IPS-NIHi7 (cell line): Measurements from ENCODE around the gene DCAF6.
"Not testable (repeated sequence)": the region's sequence is repeated elsewhere in the genome, so short reads cannot be mapped to it uniquely, and the experiment has no call there.

Experiments
- DNase-seq: peaks from one replicate; pipeline ENCODE4 v3.0.0; 2012; ENCODE audit warnings: mixed read lengths; ENCODE audit errors: extremely low spot score

Gene DCAF6

GRCh38 chr1:167936068-167936929 lies at the start of gene DCAF6:
TSS of gene DCAF6 (plus strand) at chr1:167936683. CDS start at chr1:167936912, 229 bp downstream.
- DNase-seq = peak; percentile 98

- not testable (repeated sequence) for DNase-seq
These were observed 49.3 kb upstream of the DCAF6 start for GRCh38 chr1:167887187-167887586.

- no peak for DNase-seq
These were observed 46.1 kb upstream of the DCAF6 start for GRCh38 chr1:167890400-167890799.

GRCh38 chr1:167893798-167894197 lies 42.7 kb upstream of the DCAF6 start:
- DNase-seq = peak; percentile 20

- no peak for DNase-seq
These were observed 37.8 kb upstream of the DCAF6 start for GRCh38 chr1:167898578-167899222.

GRCh38 chr1:167899253-167899681 lies 37.2 kb upstream of the DCAF6 start:
- no peak for DNase-seq

- DNase-seq = no peak
These were observed 35.6 kb upstream of the DCAF6 start for GRCh38 chr1:167900907-167901306.

- DNase-seq = peak; percentile 28
These were observed 31.8 kb upstream of the DCAF6 start for GRCh38 chr1:167904652-167905130.

GRCh38 chr1:167905182-167905581 lies 31.3 kb upstream of the DCAF6 start:
- peak; percentile 36 for DNase-seq

- no peak for DNase-seq
These were observed 30.8 kb upstream of the DCAF6 start for GRCh38 chr1:167905671-167906070.

GRCh38 chr1:167909691-167910180 lies 26.7 kb upstream of the DCAF6 start:
- no peak for DNase-seq

GRCh38 chr1:167910530-167910929 lies 26.0 kb upstream of the DCAF6 start:
- no peak for DNase-seq

GRCh38 chr1:167911413-167911812 lies 25.1 kb upstream of the DCAF6 start:
- no peak for DNase-seq

GRCh38 chr1:167912294-167912693 lies 24.2 kb upstream of the DCAF6 start:
- no peak for DNase-seq

GRCh38 chr1:167913895-167914496 lies 22.5 kb upstream of the DCAF6 start, which contains the start of gene ADCY10:
TSS of gene ADCY10 (minus strand) at chr1:167914134. CDS start at chr1:167905140, 8,994 bp downstream.
- no peak for DNase-seq

- no peak for DNase-seq
These were observed 20.9 kb upstream of the DCAF6 start for GRCh38 chr1:167915569-167915968.

GRCh38 chr1:167916766-167917511 lies 19.5 kb upstream of the DCAF6 start:
- DNase-seq = no peak

- no peak for DNase-seq
These were observed 14.5 kb upstream of the DCAF6 start for GRCh38 chr1:167922023-167922422.

- DNase-seq = no peak
These were observed 13.8 kb upstream of the DCAF6 start for GRCh38 chr1:167922611-167923074.

GRCh38 chr1:167923324-167924056 lies 13.0 kb upstream of the DCAF6 start:
- no peak for DNase-seq

- DNase-seq = no peak
These were observed 12.4 kb upstream of the DCAF6 start for GRCh38 chr1:167924102-167924501.
